Activated T-cell treated with anti-CD3 and anti-CD28 coated beads, Interleukin-2, amount 50 U/mL, for 48 hours (primary cell): ENCODE data around the gene ZNF300.
"Not testable (repeated sequence)": the region's sequence is repeated elsewhere in the genome, so short reads cannot be mapped to it uniquely, and the experiment has no call there.

ENCODE experiments used
- DNase-seq, 2 experiments: peaks; one replicate each; pipeline ENCODE4 v3.0.0-alpha.2; 2020

Gene ZNF300

DNA sequence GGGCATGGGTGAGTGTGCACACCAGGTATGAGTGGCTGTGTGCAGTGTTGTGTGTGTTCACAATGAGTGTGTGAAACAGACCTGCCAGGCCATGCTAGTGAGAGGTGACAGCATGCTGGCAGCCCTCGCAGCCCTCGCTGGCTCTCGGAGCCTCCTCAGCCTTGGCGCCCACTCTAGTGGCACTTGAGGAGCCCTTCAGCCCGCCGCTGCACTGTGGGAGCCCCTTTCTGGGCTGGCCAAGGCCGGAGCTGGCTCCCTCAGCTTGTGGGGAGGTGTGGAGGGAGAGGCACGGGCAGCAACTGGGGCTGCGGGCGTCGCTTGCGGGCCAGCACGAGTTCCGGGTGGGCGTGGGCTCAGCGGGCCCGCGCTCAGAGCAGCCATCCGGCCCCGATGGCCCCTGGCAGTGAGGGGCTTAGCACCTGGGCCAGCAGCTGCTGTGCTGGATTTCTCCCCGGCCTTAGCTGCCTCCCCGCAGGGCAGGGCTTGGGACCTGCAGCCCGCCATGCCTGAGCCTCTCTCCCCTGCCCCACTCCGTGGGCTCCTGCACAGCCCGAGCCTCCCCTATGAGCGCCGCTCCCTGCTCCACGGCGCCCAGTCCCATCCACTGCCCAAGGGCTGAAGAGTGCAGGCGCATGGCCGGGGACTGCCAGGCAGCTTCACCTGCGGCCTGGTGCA, 59.5 kb downstream of the ZNF300 start:
- DNase-seq, result not testable (repeated sequence)
